GM18508 (cell line): ENCODE results near the gene SPRR3.

Experiments
- ATAC-seq: cut with Tn5 transposase; IDR thresholded peaks from one replicate; pipeline ENCODE4 v1.9.1; 2021; ENCODE audit warnings: moderate number of reproducible peaks; ENCODE audit not compliant: insufficient read depth, unreplicated experiment

The SPRR3 gene

GRCh38 chr1:153001382-153001781 is at the start of gene SPRR3:
Gene SPRR3, plus strand, starts transcription at chr1:153001749. Its CDS starts 1,272 bp downstream, at chr1:153003021.
- ATAC-seq, result no peak

- ATAC-seq, result no peak
Observed at GRCh38 chr1:152953761-152954160, 47.8 kb upstream of the SPRR3 start.

GRCh38 chr1:152954436-152954835 is 47.1 kb upstream of the SPRR3 start:
- no peak for ATAC-seq

- no peak for ATAC-seq
Observed at GRCh38 chr1:152957561-152957960, 44.0 kb upstream of the SPRR3 start.

GRCh38 chr1:152959273-152959672 is 42.3 kb upstream of the SPRR3 start:
- ATAC-seq, result no peak

DNA sequence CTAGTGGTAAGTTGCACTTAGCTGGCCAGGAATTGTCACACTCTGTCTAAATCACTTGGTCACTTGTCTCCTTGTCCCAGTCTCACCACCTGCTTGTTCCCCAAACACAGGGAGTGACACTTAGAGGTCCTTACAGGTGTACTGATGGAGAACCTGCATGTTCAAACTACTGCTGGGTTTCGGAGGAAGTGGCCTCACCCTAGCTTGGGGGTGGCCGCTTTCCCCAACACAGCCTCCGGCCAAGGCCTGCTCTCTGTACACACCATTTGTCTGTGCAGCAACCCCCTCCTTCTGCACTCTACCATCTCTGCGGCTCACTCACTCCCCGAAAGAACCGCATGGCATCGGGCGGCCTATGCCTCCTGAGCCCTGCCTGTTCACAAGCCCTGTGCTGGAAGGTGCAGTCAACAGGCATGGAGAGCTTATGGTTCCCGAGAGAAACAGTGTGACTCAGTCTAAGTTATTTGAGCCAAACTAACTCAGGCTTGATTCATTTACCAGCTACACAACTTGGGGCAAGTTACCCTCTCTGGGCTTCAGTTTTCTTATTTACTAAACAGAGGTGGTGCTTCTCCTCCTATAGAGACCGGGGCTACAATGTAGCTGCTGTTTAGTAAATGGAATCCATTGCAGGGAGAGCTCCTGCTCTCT is 41.6 kb upstream of the SPRR3 start:
- no peak for ATAC-seq

DNA sequence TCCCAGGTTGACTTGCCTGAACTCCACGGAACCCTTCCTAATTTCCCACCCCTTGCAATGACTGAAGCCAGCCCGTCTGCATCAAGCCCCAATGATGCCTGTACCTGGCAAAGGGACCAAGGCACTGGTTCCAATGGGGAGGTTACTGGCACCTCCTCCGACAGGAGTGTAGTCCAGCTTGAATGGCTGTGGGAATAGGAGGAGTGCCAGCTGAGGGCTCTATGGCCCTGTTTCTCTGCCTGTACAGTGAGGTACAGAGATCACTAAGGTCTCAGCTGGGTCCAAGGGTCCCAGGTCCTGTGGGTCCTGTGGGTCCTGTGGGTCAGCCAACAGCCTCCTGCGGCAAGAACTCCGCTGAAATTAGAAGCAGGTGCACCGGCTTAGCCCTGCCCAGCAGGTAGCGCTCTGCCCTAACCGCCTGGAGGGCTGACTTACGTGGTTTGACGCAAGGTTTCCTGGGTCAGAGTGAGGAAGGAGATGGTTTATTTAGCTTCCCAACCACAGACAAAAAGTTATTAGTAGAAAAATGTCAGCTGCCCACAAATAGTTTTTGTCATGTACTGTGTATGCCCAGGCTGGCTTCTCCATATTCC is 41.0 kb upstream of the SPRR3 start:
- no peak for ATAC-seq

GRCh38 chr1:152961226-152961891 is 40.2 kb upstream of the SPRR3 start:
- ATAC-seq, result no peak

DNA sequence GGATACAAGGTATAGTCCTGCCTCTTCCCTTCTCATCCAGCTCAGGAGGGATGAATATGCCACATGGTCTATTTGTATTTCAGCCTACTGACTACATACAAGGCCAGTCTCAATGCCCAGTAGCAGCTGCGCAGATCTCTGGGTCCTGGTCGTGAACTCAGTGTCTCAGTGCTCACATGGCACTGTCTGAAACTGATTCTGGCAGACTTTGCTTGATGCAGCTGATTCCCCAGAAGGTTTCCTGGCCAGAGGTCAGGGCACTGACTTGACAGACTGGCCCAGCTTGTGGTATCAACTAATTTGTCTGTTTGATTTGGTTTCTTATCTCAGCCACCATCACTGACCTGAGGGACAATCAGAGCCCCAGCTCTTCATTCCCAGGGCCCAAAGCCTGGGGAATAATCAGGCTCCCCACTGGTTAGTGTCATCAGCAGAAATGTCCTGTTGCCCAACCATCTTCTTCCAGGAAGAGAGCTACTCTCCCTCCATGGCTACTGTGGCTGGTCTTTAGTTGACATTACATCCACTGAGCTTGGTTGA is 38.6 kb upstream of the SPRR3 start:
- no peak for ATAC-seq

DNA sequence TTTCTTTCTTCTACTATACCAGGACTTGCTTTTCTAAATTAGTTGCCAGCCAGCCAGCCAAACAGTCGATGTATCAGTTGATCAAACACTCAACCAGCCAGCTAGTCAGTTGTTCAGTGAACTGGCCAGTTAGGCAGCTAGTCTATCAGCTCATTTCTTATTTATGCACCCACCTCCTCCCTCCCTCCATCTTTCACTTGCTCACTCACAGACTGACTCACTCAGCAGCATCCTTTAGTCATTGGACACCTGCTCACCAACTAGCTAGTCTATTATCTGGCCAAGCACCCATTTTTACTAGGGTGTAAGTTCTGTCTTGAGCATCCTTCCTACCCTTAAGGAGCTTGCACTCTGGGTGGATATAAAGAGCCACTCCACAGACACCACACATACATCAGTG is 37.0 kb upstream of the SPRR3 start:
- no peak for ATAC-seq

DNA sequence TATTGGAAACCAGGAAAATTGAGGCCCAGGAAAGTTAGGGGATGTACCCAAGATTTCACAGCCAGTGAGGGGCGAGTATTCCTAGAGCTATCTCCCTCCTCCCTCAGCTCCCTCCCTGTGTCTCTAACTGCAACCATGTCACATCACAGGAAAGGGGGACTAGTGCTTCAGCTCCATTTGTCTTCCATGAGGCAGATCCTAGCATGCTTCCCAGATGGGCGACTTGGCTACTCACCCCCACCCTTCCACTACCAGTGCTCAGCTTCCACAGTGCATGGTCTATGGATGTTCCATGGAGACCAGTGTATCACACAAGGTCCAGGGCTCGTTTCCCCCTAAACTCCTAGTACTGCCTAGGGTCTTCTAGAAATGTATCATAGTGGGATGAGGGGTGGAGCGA is 35.7 kb upstream of the SPRR3 start:
- ATAC-seq, result no peak

DNA sequence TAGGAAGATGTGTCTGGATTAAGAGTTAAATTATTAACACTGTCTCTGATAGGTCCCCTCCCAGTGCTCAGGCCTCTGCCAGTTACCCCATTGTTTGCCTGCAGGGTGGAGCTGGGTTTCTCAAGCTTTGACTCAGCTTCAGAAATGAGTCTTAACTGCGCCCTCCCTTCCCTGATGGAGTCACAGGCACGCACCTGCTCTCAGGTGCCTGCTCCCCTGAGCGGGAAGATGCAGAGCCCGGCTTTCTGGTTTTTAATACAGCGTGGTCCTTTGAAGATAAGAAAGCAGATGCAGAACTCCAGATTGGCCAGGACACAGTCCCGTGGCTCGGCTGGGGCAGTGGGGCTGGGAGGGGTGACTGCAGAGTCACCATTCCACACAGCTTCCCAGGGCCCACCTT is 34.3 kb upstream of the SPRR3 start:
- no peak for ATAC-seq

GRCh38 chr1:152968248-152968647 is 33.3 kb upstream of the SPRR3 start:
- ATAC-seq, result peak; percentile 92

- ATAC-seq, result no peak
Observed at GRCh38 chr1:152969036-152969435, 32.5 kb upstream of the SPRR3 start.

GRCh38 chr1:152970495-152970894 is 31.1 kb upstream of the SPRR3 start, which contains the start of gene SPRR4:
Gene SPRR4, plus strand, starts transcription at chr1:152970648. Its CDS starts 1,243 bp downstream, at chr1:152971891.
- no peak for ATAC-seq

DNA sequence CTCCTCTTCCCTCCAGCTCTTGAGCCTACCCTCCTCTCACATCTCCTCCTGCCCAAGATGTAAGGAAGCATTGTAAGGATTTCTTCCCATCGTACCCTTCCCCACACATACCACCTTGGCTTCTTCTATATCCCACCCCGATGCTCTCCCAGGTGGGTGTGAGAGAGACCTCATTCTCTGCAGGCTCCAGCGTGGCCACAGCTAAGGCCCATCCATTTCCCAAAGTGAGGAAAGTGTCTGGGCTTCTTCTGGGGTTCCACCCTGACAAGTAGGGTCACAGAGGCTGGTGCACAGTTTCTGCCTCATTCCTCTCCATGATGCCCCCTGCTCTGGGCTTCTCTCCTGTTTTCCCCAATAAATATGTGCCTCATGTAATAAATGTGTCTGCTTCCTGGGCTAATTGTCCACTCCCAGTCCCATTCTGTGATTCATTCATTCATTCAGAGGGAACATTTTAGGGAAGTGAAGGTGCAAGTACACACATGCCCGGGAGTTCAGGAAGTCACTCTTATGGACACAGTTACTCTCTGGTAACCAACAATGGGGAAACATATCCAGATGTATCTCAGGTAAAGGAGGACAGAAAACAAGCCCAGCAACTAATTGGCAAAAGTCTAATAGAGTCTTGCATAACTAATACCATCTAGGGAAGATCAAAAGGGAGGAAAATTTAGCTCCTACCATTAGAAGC is 29.2 kb upstream of the SPRR3 start:
- no peak for ATAC-seq

DNA sequence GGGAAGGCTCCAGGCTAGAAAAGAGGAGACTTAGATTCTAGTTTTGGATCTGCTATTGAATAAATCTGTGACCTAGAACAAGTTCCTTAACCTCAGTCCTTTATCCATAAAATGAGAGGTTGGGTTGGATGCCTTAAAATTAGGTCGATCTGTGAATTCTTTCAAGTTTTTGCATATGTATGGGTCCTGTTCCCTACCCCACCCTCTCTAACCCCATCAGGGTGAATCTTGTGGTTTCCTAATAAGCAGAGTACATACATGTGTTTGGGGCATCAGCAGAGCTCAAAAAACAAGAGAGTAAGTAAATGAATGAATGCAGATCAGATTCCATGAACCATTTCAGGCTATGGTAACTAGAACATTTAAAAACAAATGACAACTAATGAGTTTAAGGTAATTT is 24.9 kb upstream of the SPRR3 start:
- ATAC-seq, result no peak

DNA sequence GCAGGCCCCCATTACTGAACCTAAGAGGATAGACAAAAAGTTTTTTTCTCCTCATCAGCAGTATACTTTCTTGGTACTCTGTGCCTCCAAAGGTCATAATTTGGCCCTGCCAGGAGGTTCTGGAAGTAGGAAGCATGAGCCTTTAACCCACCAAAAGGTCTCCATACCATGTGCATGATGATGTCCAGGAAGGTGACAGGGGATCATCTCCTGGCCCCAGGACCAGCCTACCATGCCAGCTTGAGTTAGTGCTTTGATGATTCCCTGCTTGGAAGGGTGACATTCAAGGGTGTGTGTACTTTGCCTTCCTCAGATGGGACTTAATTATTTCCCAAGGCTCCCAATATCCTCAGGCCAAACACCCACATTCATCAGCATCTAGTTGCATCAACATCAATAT is 23.9 kb upstream of the SPRR3 start:
- ATAC-seq, result no peak

- no peak for ATAC-seq
Observed at GRCh38 chr1:152980676-152981075, 20.9 kb upstream of the SPRR3 start.

DNA sequence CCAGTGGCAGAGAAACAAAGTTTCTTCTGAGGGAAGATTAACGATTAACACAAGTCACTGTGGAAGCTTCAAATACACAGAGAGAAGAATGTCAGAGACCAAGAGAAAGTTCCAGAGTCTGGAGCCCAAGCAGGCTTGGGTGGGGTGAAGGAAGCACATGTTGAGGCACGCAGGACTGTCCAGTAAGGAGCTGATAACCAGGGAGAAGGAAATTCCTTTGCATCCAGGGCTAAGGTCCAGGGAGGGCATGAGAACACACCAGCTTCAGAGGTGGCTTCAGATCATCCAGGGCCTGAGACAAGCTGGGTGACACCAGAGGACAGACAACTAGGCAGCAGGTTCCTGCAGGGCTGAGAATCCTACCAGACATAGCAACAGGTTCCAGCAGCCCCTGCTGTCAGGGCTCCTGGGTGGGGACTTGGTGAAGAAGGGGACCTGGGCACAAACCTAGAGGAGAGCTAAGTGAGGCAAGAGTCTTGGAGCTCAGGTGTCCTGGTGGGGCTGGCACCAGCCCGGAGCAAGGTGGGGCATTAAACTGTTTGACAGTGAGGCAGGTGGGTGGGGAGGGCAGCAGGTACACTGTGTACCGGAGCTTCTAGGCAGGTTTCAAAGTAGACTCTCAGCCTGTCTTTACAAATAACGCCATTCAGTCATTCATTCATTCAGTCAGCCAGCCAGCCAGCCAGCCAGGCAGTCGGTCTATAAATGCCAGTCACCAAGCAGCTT is 20.2 kb upstream of the SPRR3 start:
- ATAC-seq, result no peak
